Keratinocyte (primary cell): ENCODE data around the gene UNC93A. TPM values are rescaled to one million over a fixed set of nuclear protein-coding genes. Genes with fewer than 3 reads are reported as not detected.

Experiments
- DNase-seq: peaks from one replicate; pipeline ENCODE4 v3.0.0-alpha.2; 2011; ENCODE audit warnings: low read depth, missing footprints, low spot score
- FAIRE-seq: peaks from 2 replicates; lab custom pipeline; 2011; peaks lifted over from hg19 to GRCh38; lab: Jason Lieb, UNC
- H2AFZ ChIP-seq: 2 replicates; pipeline ENCODE4 v1.6.0; 2012; ENCODE audit warnings: low read length, control low read depth, inconsistent platforms; ENCODE audit not compliant: control insufficient read depth
- H3K27ac ChIP-seq: 2 replicates; pipeline ENCODE4 v1.5.1; 2011; ENCODE audit warnings: low read length; ENCODE audit not compliant: control insufficient read depth, insufficient read depth
- H3K27me3 ChIP-seq: 3 replicates; pipeline ENCODE4 v1.6.0; 2011; ENCODE audit warnings: low read length; ENCODE audit not compliant: control insufficient read depth, insufficient read depth; ENCODE audit errors: extremely low read depth
- H3K36me3 ChIP-seq, 2 experiments: 2 replicates in 1 of 2; 3 replicates in 1 of 2; pipeline ENCODE4 v1.5.1; 2011; ENCODE audit warnings: low read length in 2 of 2, mild to moderate bottlenecking in 1 of 2; ENCODE audit not compliant: control insufficient read depth in 2 of 2, insufficient read depth in 2 of 2; ENCODE audit errors: extremely low read depth in 1 of 2
- H3K4me1 ChIP-seq: 3 replicates; pipeline ENCODE4 v1.5.1; 2011; ENCODE audit warnings: low read length; ENCODE audit not compliant: control insufficient read depth, insufficient read depth; ENCODE audit errors: extremely low read depth
- H3K4me2 ChIP-seq: 3 replicates; pipeline ENCODE4 v1.6.0; 2011; ENCODE audit warnings: low read depth, low read length; ENCODE audit not compliant: control insufficient read depth, insufficient read depth; ENCODE audit errors: extremely low read depth
- H3K4me3 ChIP-seq, 3 experiments: fragments of 200-600 bp in 1 of 3; sonication (generic) in 1 of 3; 2 replicates in 2 of 3; 3 replicates in 1 of 3; pipeline ENCODE4 v1.5.1; 2011 to 2016; ENCODE audit warnings: low read length in 3 of 3, mild to moderate bottlenecking in 3 of 3, control low read depth in 2 of 3, inconsistent platforms in 1 of 3, low read depth in 1 of 3, mixed read lengths in 1 of 3, mixed run types in 1 of 3, moderate library complexity in 1 of 3; ENCODE audit not compliant: control insufficient read depth in 2 of 3, insufficient read depth in 2 of 3; ENCODE audit errors: extremely low read depth in 1 of 3
- H3K79me2 ChIP-seq: 2 replicates; pipeline ENCODE4 v1.6.0; 2012; ENCODE audit warnings: low read length; ENCODE audit not compliant: control insufficient read depth, insufficient read depth
- H3K9ac ChIP-seq: 3 replicates; pipeline ENCODE4 v1.6.0; 2011; ENCODE audit warnings: low read length; ENCODE audit not compliant: control insufficient read depth, insufficient read depth; ENCODE audit errors: extremely low read depth
- H3K9me1 ChIP-seq: 3 replicates; pipeline ENCODE4 v1.6.0; 2011; ENCODE audit warnings: low read length; ENCODE audit not compliant: control insufficient read depth, insufficient read depth; ENCODE audit errors: extremely low read depth
- H3K9me3 ChIP-seq: 2 replicates; pipeline ENCODE4 v1.5.1; 2012; ENCODE audit warnings: low read depth, low read length; ENCODE audit not compliant: control insufficient read depth
- H4K20me1 ChIP-seq: 3 replicates; pipeline ENCODE4 v1.6.0; 2011; ENCODE audit warnings: low read length; ENCODE audit not compliant: control insufficient read depth, insufficient read depth; ENCODE audit errors: extremely low read depth
- CTCF ChIP-seq, 3 experiments: IDR thresholded peaks in 1 of 3; conservative IDR thresholded peaks in 1 of 3; optimal IDR thresholded peaks in 1 of 3; 2 replicates in 2 of 3; 3 replicates in 1 of 3; pipeline versions ENCODE3 to v1.5.1; 2011; ENCODE audit warnings: low read length in 3 of 3, mild to moderate bottlenecking in 3 of 3, moderate library complexity in 2 of 3, control low read depth in 1 of 3, inconsistent platforms in 1 of 3; ENCODE audit not compliant: insufficient read depth in 2 of 3; ENCODE audit errors: extremely low read depth in 1 of 3
- EZH2 ChIP-seq: IDR thresholded peaks from one replicate; pipeline ENCODE4 v1.6.1; 2012; ENCODE audit warnings: inconsistent platforms, mild to moderate bottlenecking, low read length, moderate library complexity
- dilution Hi-C: fragments of 300-500 bp; cut with MboI; formaldehyde crosslinking; loops from one replicate; pipeline ENCODE4 v1.7.0; 2020; ENCODE audit warnings: low sequenced_read_pairs; ENCODE audit not compliant: extremely low pct_ligation_motif_present
- polyA plus RNA-seq, 5 experiments: library from polyadenylated mRNA; depleted of rRNA in 3 of 5; stranded (reverse) in 3 of 5; stranded (forward) in 1 of 5; unstranded in 1 of 5; fragments of >200 nt; gene quantifications; 1 replicate in 1 of 5; 2 replicates in 3 of 5; 3 replicates in 1 of 5; pipeline versions ENCODE4 v1.2.1 to v1.2.3, GENCODE V29; 2011 to 2012; ENCODE audit warnings: missing spikeins in 2 of 5, low read depth in 1 of 5, low replicate concordance in 1 of 5

The UNC93A gene
- polyA plus RNA-seq, 1 donor (not counting 4 experiments of a cell fraction or from before 2014, with no cell fraction given) = not detected

GRCh38 chr6:167345960-167346359 lies 54.8 kb downstream of the UNC93A start:
- no peaks in the 10 kb centered on the region for H3K9me1 ChIP-seq
- H3K4me3 ChIP-seq = no peak overlapping the region
- no peak for DNase-seq
- no peak overlapping the region for H3K9ac ChIP-seq
- TF ChIP-seq CTCF (optimal IDR thresholded peaks at IDR 0.05 in 1 of 3, IDR thresholded peaks at IDR 0.05 in 1 of 3, conservative IDR thresholded peaks at IDR 0.05 in 1 of 3; ENCODE audit: extremely low read depth in 1 of 3, insufficient read depth in 2 of 3, low read length in 3 of 3) (no peak), EZH2 (no peak)
- FAIRE-seq = no peak
- dilution Hi-C loops = no loop called here
- H3K9me3 ChIP-seq = no peaks in the 10 kb centered on the region
- H3K4me2 ChIP-seq = no peak overlapping the region
- H3K36me3 ChIP-seq = no peaks in the 10 kb centered on the region
- no peak overlapping the region for H3K27ac ChIP-seq
- peaks cover 18% of the 10 kb centered on the region for H3K27me3 ChIP-seq
- H2AFZ ChIP-seq = no peak overlapping the region
- H3K4me1 ChIP-seq = no peaks in the 10 kb centered on the region
- no peaks in the 10 kb centered on the region for H4K20me1 ChIP-seq
- no peaks in the 10 kb centered on the region for H3K79me2 ChIP-seq

- Histone ChIP-seq H3K79me2 (no peaks in the 10 kb centered on the region), H3K9me3 (no peaks in the 10 kb centered on the region), H3K27me3 (peaks cover 24% of the 10 kb centered on the region), H3K4me3 (no peak overlapping the region), H3K9me1 (no peaks in the 10 kb centered on the region), H3K4me2 (no peak overlapping the region), H4K20me1 (no peaks in the 10 kb centered on the region), H3K27ac (no peak overlapping the region), H2AFZ (no peak overlapping the region), H3K9ac (no peak overlapping the region), H3K36me3 (no peaks in the 10 kb centered on the region), H3K4me1 (peaks cover 3% of the 10 kb centered on the region)
- DNase-seq = no peak
- dilution Hi-C loops = no loop called here
- FAIRE-seq = no peak
- TF ChIP-seq CTCF (optimal IDR thresholded peaks at IDR 0.05 in 1 of 3, IDR thresholded peaks at IDR 0.05 in 1 of 3, conservative IDR thresholded peaks at IDR 0.05 in 1 of 3; ENCODE audit: extremely low read depth in 1 of 3, insufficient read depth in 2 of 3, low read length in 3 of 3) = no peak
- TF ChIP-seq EZH2 = no peak
These were observed 56.1 kb downstream of the UNC93A start for GRCh38 chr6:167347226-167347625.
